ENCODE measurements around the gene RUNX2. TPM values are rescaled to one million over a fixed set of nuclear protein-coding genes. Genes with fewer than 3 reads are reported as not detected.

Gene RUNX2
- total RNA-seq, 2 experiments from 2014 or later: 0.27 to 0.44 TPM

DNA sequence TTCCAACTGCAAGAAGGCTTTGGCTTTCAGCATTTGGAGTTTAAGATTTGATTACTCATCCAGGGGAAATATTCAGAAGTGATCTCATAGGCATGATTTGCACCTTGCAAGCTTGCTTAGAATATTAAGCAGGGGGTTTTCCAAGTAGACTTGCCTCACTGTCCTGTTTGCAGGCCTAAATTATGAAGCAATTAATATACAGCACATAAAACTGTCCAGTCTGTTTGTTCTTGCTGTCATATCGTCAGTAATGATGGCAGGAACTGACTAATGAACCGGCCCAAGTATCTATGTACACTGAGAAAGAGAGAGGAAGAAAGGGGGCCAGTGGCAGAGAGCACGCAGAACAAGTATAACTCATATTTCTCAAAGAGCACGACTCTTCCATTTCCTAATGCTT is 262.1 kb downstream of the RUNX2 start:
- H2AFZ ChIP-seq (ENCODE audit: low read length): no peak overlapping the region
- no peaks in the 10 kb centered on the region for H3K79me2 ChIP-seq (ENCODE audit: insufficient read depth, low read depth, low read length)
- H3K4me2 ChIP-seq (ENCODE audit: low read length): no peak overlapping the region
- H3K9me3 ChIP-seq (ENCODE audit: low read length): no peaks in the 10 kb centered on the region
- H4K20me1 ChIP-seq (ENCODE audit: insufficient read depth, low read length): no peaks in the 10 kb centered on the region
- H3K9me2 ChIP-seq (ENCODE audit: insufficient read depth, low read length): no peaks in the 10 kb centered on the region
- ChIA-PET POLR2A (no interaction called here), CTCF (ENCODE audit: unreplicated experiment) (no interaction called here)
- intact Hi-C loops (cut with micrococcal nuclease; ENCODE audit: unreplicated experiment): no loop called here
- DNase-seq (ENCODE audit: low spot score): no peak
- H3K4me3 ChIP-seq (ENCODE audit: low read depth, low read length, poor library complexity, severe bottlenecking): no peak overlapping the region
- H3K4me1 ChIP-seq (ENCODE audit: insufficient read depth, low read length, poor library complexity, severe bottlenecking): peaks cover 11% of the 10 kb centered on the region
- BruUV-seq (replicated peaks): no TSS peak
- H3K27ac ChIP-seq (ENCODE audit: low read depth, low read length, poor library complexity, severe bottlenecking): no peak overlapping the region
- no peaks in the 10 kb centered on the region for H3K36me3 ChIP-seq (ENCODE audit: insufficient read depth, low read length)
- TF ChIP-seq, protein P1, sequence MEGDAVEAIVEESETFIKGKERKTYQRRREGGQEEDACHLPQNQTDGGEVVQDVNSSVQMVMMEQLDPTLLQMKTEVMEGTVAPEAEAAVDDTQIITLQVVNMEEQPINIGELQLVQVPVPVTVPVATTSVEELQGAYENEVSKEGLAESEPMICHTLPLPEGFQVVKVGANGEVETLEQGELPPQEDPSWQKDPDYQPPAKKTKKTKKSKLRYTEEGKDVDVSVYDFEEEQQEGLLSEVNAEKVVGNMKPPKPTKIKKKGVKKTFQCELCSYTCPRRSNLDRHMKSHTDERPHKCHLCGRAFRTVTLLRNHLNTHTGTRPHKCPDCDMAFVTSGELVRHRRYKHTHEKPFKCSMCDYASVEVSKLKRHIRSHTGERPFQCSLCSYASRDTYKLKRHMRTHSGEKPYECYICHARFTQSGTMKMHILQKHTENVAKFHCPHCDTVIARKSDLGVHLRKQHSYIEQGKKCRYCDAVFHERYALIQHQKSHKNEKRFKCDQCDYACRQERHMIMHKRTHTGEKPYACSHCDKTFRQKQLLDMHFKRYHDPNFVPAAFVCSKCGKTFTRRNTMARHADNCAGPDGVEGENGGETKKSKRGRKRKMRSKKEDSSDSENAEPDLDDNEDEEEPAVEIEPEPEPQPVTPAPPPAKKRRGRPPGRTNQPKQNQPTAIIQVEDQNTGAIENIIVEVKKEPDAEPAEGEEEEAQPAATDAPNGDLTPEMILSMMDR (conservative IDR thresholded peaks at IDR 0.05; ENCODE audit: low read length): no peak
- TF ChIP-seq EZH2phosphoT487 (IDR thresholded peaks at IDR 0.05; ENCODE audit: borderline replicate concordance, low read depth, low read length): no peak

DNA sequence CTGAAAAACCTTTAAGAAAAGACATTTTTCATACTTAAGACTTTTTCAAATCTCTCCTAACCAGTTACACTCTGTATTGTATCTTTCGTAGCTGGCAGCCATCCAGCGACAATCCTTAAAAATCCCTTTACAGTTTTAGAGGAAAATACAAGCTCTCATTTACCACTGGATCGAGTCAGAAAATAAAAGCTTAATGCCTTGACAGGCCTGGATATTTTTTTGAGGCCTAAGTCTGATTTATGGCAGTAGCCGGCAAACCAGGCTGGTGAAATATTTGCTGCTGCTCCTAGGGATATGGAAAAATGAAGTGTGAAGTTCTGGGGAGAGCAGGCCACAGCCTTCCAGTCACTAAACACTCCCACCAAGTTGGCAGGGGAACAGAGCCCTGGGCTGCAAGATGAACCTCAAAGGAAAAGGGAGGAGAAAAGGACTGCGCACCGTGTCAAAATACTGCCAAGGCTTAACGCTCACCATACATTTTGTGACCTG is 262.6 kb downstream of the RUNX2 start:
- no peak for DNase-seq (ENCODE audit: low spot score)
- H3K4me3 ChIP-seq (ENCODE audit: low read depth, low read length, poor library complexity, severe bottlenecking): no peak overlapping the region
- no TSS peak for BruUV-seq (replicated peaks)
- H2AFZ ChIP-seq (ENCODE audit: low read length): no peak overlapping the region
- ChIA-PET CTCF (ENCODE audit: unreplicated experiment) (no interaction called here), POLR2A (no interaction called here)
- H3K4me1 ChIP-seq (ENCODE audit: insufficient read depth, low read length, poor library complexity, severe bottlenecking): peaks cover 11% of the 10 kb centered on the region
- H3K4me2 ChIP-seq (ENCODE audit: low read length): no peak overlapping the region
- no peaks in the 10 kb centered on the region for H3K79me2 ChIP-seq (ENCODE audit: insufficient read depth, low read depth, low read length)
- H3K9me2 ChIP-seq (ENCODE audit: insufficient read depth, low read length): no peaks in the 10 kb centered on the region
- H3K9me3 ChIP-seq (ENCODE audit: low read length): no peaks in the 10 kb centered on the region
- intact Hi-C loops (cut with micrococcal nuclease; ENCODE audit: unreplicated experiment): no loop called here
- H3K27ac ChIP-seq (ENCODE audit: low read depth, low read length, poor library complexity, severe bottlenecking): no peak overlapping the region
- no peaks in the 10 kb centered on the region for H3K36me3 ChIP-seq (ENCODE audit: insufficient read depth, low read length)
- no peaks in the 10 kb centered on the region for H4K20me1 ChIP-seq (ENCODE audit: insufficient read depth, low read length)
- TF ChIP-seq EZH2phosphoT487 (IDR thresholded peaks at IDR 0.05; ENCODE audit: borderline replicate concordance, low read depth, low read length): no peak
- TF ChIP-seq, protein P1 (conservative IDR thresholded peaks at IDR 0.05; ENCODE audit: low read length): no peak

DNA sequence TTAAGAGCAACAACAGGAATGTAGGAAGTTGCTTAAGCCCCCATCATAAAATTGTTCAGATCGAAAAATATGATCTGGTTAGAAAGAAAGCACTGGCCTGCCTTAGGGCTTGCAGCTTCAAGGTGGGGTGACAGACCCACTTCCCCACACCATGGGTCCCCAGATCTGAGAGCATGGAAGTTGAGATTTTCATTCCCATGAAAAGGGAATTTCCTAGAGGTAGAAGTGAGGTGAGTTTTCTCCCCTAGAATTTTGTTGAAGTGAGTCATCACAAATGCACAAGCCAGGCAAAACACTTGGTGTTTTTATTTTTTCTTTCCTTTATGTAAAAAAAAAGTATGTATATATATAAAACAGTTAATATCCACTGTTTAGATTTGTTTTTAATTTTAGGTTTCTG is 263.2 kb downstream of the RUNX2 start:
- BruUV-seq (replicated peaks): no TSS peak
- no peaks in the 10 kb centered on the region for H3K9me3 ChIP-seq (ENCODE audit: low read length)
- H3K79me2 ChIP-seq (ENCODE audit: insufficient read depth, low read depth, low read length): no peaks in the 10 kb centered on the region
- H3K4me2 ChIP-seq (ENCODE audit: low read length): no peak overlapping the region
- H4K20me1 ChIP-seq (ENCODE audit: insufficient read depth, low read length): no peaks in the 10 kb centered on the region
- POLR2A ChIA-PET: no interaction called here
- H3K27ac ChIP-seq (ENCODE audit: low read depth, low read length, poor library complexity, severe bottlenecking): no peak overlapping the region
- H3K36me3 ChIP-seq (ENCODE audit: insufficient read depth, low read length): no peaks in the 10 kb centered on the region
- TF ChIP-seq EZH2phosphoT487 (IDR thresholded peaks at IDR 0.05; ENCODE audit: borderline replicate concordance, low read depth, low read length): no peak
- TF ChIP-seq, protein P1 (conservative IDR thresholded peaks at IDR 0.05; ENCODE audit: low read length): no peak
- peaks cover 11% of the 10 kb centered on the region for H3K4me1 ChIP-seq (ENCODE audit: insufficient read depth, low read length, poor library complexity, severe bottlenecking)
- CTCF ChIA-PET (ENCODE audit: unreplicated experiment): no interaction called here
- H3K9me2 ChIP-seq (ENCODE audit: insufficient read depth, low read length): no peaks in the 10 kb centered on the region
- H3K4me3 ChIP-seq (ENCODE audit: low read depth, low read length, poor library complexity, severe bottlenecking): no peak overlapping the region
- intact Hi-C loops (cut with micrococcal nuclease; ENCODE audit: unreplicated experiment): no loop called here
- H2AFZ ChIP-seq (ENCODE audit: low read length): no peak overlapping the region
- DNase-seq (ENCODE audit: low spot score): no peak

Data from OCI-LY7 (cell line).